ENCODE measurements around the gene LMOD3.

GRCh38 chr3:69095636-69096035, 26.8 kb downstream of the LMOD3 start:
- no peak for TF ChIP-seq SP1 (IDR thresholded peaks at IDR 0.05)
- no peak for TF ChIP-seq ELF4 (IDR thresholded peaks at IDR 0.05)
